B cell (primary cell): ENCODE measurements around the gene POU5F1. TPM values are rescaled to one million over a fixed set of nuclear protein-coding genes. Genes with fewer than 3 reads are reported as not detected.
"Not testable (repeated sequence)": the region's sequence is repeated elsewhere in the genome, so short reads cannot be mapped to it uniquely, and the experiment has no call there.

Experiments
- ATAC-seq: fragments of 200-7000 bp; cut with Tn5 transposase; one replicate; pipeline ENCODE4 v1.10.0; 2021; ENCODE audit warnings: low read depth, mild to moderate bottlenecking, moderate number of reproducible peaks, moderate library complexity
- CTCF ChIA-PET: fragments of 350-600 bp; sonication (Branson Sonifier 250); formaldehyde crosslinking; loops from one replicate; lab custom pipeline; 2021; ENCODE audit warnings: antibody characterized with exemption, inconsistent platforms; lab: Charles Lee
- POLR2A ChIA-PET: fragments of 350-600 bp; sonication (Branson Sonifier 250); formaldehyde crosslinking; loops from one replicate; lab custom pipeline; 2021; ENCODE audit warnings: antibody characterized with exemption; lab: Charles Lee
- DNase-seq: peaks from one replicate; pipeline ENCODE4 v3.0.0; 2013
- H2AFZ ChIP-seq: 2 replicates; pipeline ENCODE4 v1.6.1; 2012; ENCODE audit warnings: mild to moderate bottlenecking, low read depth, low read length; ENCODE audit not compliant: insufficient read depth, poor library complexity, severe bottlenecking
- H3K27ac ChIP-seq, 2 donors: 1 replicate in 1 of 2; 2 replicates in 1 of 2; pipeline ENCODE4 v1.5.1; 2012 to 2013; ENCODE audit warnings: low read length in 2 of 2, mild to moderate bottlenecking in 2 of 2, moderate library complexity in 1 of 2
- H3K27me3 ChIP-seq, 4 experiments: fragments of 200-600 bp in 1 of 4; sonication (generic) in 1 of 4; replicated peaks in 1 of 4; 1 replicate in 2 of 4; 2 replicates in 2 of 4; pipeline versions ENCODE4 v1.6.1 to v1.7.0; 2013 to 2016; ENCODE audit warnings: low read length in 3 of 4, mild to moderate bottlenecking in 2 of 4, mixed read lengths in 1 of 4, moderate library complexity in 1 of 4; ENCODE audit not compliant: insufficient read depth in 4 of 4, control insufficient read depth in 3 of 4; ENCODE audit errors: control extremely low read depth in 1 of 4
- H3K36me3 ChIP-seq, 2 experiments: replicated peaks in 1 of 2; 1 replicate in 1 of 2; 2 replicates in 1 of 2; pipeline versions ENCODE4 v1.6.1 to v1.7.1; 2013; ENCODE audit warnings: low read length in 1 of 2; ENCODE audit not compliant: insufficient read depth in 2 of 2, control insufficient read depth in 1 of 2; ENCODE audit errors: control extremely low read depth in 1 of 2, extremely low read depth in 1 of 2
- H3K4me1 ChIP-seq, 2 donors: fragments of 200-600 bp in 1 of 2; sonication (generic) in 1 of 2; 1 replicate in 1 of 2; 2 replicates in 1 of 2; pipeline versions ENCODE4 v1.5.1 to v1.6.1; 2013 to 2017; ENCODE audit warnings: low read length in 2 of 2; ENCODE audit not compliant: control insufficient read depth in 2 of 2, insufficient read depth in 2 of 2
- H3K4me2 ChIP-seq: replicated peaks from 2 replicates; pipeline ENCODE3; 2012; ENCODE audit warnings: mild to moderate bottlenecking, low read depth, low read length; ENCODE audit not compliant: poor library complexity, severe bottlenecking
- H3K4me3 ChIP-seq, 5 experiments: fragments of 200-600 bp in 1 of 5; sonication (generic) in 1 of 5; 1 replicate in 3 of 5; 2 replicates in 2 of 5; pipeline versions ENCODE4 v1.5.1 to v1.7.0; 2011 to 2016; ENCODE audit warnings: low read length in 4 of 5, mild to moderate bottlenecking in 4 of 5, low read depth in 2 of 5, control low read depth in 1 of 5, moderate library complexity in 1 of 5; ENCODE audit not compliant: insufficient read depth in 1 of 5; ENCODE audit errors: control extremely low read depth in 1 of 5, extremely low read depth in 1 of 5
- H3K79me2 ChIP-seq: fragments of 200-600 bp; sonication (generic); one replicate; pipeline ENCODE4 v1.6.0; 2016; ENCODE audit warnings: low read length; ENCODE audit not compliant: control insufficient read depth, insufficient read depth
- H3K9ac ChIP-seq: fragments of 200-600 bp; sonication (generic); 2 replicates; pipeline ENCODE4 v1.6.1; 2017; ENCODE audit warnings: mild to moderate bottlenecking, low read length, moderate library complexity
- H3K9me3 ChIP-seq, 3 donors: one replicate each; pipeline versions ENCODE4 v1.6.1 to v1.7.1; 2013; ENCODE audit warnings: low read length in 2 of 3; ENCODE audit not compliant: control insufficient read depth in 2 of 3, insufficient read depth in 1 of 3; ENCODE audit errors: control extremely low read depth in 1 of 3
- H4K20me1 ChIP-seq: 2 replicates; pipeline ENCODE4 v1.6.0; 2012; ENCODE audit warnings: mild to moderate bottlenecking, low read length; ENCODE audit not compliant: insufficient read depth, control insufficient read depth, poor library complexity, severe bottlenecking
- H3K27ac Mint-ChIP-seq: one replicate; pipeline ENCODE4 v1.8.0; 2021; ENCODE audit warnings: mixed read lengths
- H3K27me3 Mint-ChIP-seq: one replicate; pipeline ENCODE4 v1.8.0; 2021; ENCODE audit warnings: mixed read lengths
- H3K4me1 Mint-ChIP-seq: one replicate; pipeline ENCODE4 v1.8.0; 2021; ENCODE audit warnings: mixed read lengths
- H3K4me3 Mint-ChIP-seq: one replicate; pipeline ENCODE4 v1.8.0; 2021; ENCODE audit warnings: mixed read lengths
- H3K9me3 Mint-ChIP-seq: one replicate; pipeline ENCODE4 v1.8.0; 2022; ENCODE audit warnings: mixed read lengths; ENCODE audit not compliant: insufficient read depth
- CTCF ChIP-seq: fragments of 200-600 bp; IDR thresholded peaks from one replicate; pipeline ENCODE4 v1.8.0; 2022; ENCODE audit warnings: antibody characterized with exemption, mild to moderate bottlenecking
- EZH2 ChIP-seq: IDR thresholded peaks from 2 replicates; pipeline ENCODE4 v1.6.1; 2012; ENCODE audit warnings: borderline replicate concordance, low read depth, mild to moderate bottlenecking, moderate library complexity, low read length; ENCODE audit not compliant: insufficient read depth, poor library complexity, severe bottlenecking
- WGBS: methylation state at CpG from one replicate; pipeline ENCODE4 v1.1.5; 2013; ENCODE audit warnings: missing lambda C conversion rate; ENCODE audit not compliant: insufficient coverage; 5-methylcytosine and 5-hydroxymethylcytosine counted together
- intact Hi-C: fragments of 100-400 bp; cut with micrococcal nuclease; formaldehyde crosslinking; loops from one replicate; pipeline ENCODE4 v1.10.0; 2022
- polyA plus RNA-seq: library from polyadenylated mRNA; depleted of rRNA; stranded (reverse); fragments of >200 nt; gene quantifications from 2 replicates; pipeline ENCODE4 v1.2.3, GENCODE V29; 2012
- total RNA-seq, 2 donors: library from RNA; stranded (reverse); fragments of 120-200 nt in 1 of 2; gene quantifications; 1 replicate in 1 of 2; 2 replicates in 1 of 2; pipeline versions ENCODE4 v1.2.3 to v1.2.4, GENCODE V29; 2013 to 2022

POU5F1 gene
- total and polyA plus RNA-seq, 2 donors (not counting 1 experiment from before 2014, with no cell fraction given), result 0.76 to 0.88 TPM

GRCh38 chr6:31193206-31193605 is 22.7 kb upstream of the POU5F1 start:
- Histone ChIP-seq H2AFZ (no peak overlapping the region), H3K27me3 (no peaks in the 10 kb centered on the region), H3K79me2 (peaks cover 6% of the 10 kb centered on the region), H3K9ac (no peak overlapping the region), H3K36me3 (peaks cover 0 to 6% of the 10 kb centered on the region in 2 experiments), H3K4me2 (no peak overlapping the region), H3K4me3 (no peak overlapping the region), H4K20me1 (peaks cover 17% of the 10 kb centered on the region), H3K27ac (no peak overlapping the region), H3K9me3 (no peaks in the 10 kb centered on the region), H3K4me1 (peaks cover 6 to 12% of the 10 kb centered on the region in 2 donors)
- WGBS, result 90% methylated on average over 7 of the region's 8 CpGs
- Mint-ChIP-seq H3K27ac (peak overlapping the region; percentile 16), H3K4me3 (no peak overlapping the region), H3K27me3 (no peaks in the 10 kb centered on the region), H3K9me3 (no peaks in the 10 kb centered on the region), H3K4me1 (peaks cover 30% of the 10 kb centered on the region)
- intact Hi-C loops, result no loop called here
- TF ChIP-seq EZH2 (no peak), CTCF (no peak)
- DNase-seq (no peak), ATAC-seq (no peak)
- POLR2A ChIA-PET, result interaction anchor here (0.6 to 1.0 kb wide), 2 partner anchors 12 to 54 kb away, joined by 3 to 10 read pairs; partner anchors contain the start of gene PSORS1C2
- CTCF ChIA-PET, result interaction anchor here (0.7 to 9.6 kb wide), 9 partner anchors 28 to 249 kb away, joined by 3 to 210 read pairs (median 5); partner anchors contain the start of genes PSORS1C2 and TCF19

- H3K4me3 Mint-ChIP-seq, H3K4me3 ChIP-seq, H3K27me3 ChIP-seq, H3K4me2 ChIP-seq, H3K36me3 ChIP-seq, H3K79me2 ChIP-seq, H3K9me3 Mint-ChIP-seq, intact Hi-C loops, H3K27ac ChIP-seq, H3K27me3 Mint-ChIP-seq, H3K9ac ChIP-seq, H3K9me3 ChIP-seq, H2AFZ ChIP-seq: not testable (repeated sequence)
- Histone ChIP-seq H4K20me1 (peaks cover 17% of the 10 kb centered on the region), H3K4me1 (peaks cover 6 to 12% of the 10 kb centered on the region in 2 donors)
- ATAC-seq (peak; percentile 21), DNase-seq (peak; percentile 75)
- POLR2A ChIA-PET, result interaction anchor here (0.6 to 1.0 kb wide), 5 partner anchors 11 to 1465 kb away, joined by 3 to 10 read pairs (median 7); partner anchors contain the start of genes DDX39B and PSORS1C2
- 74% methylated on average over 5 of the region's 10 CpGs for WGBS
- Mint-ChIP-seq H3K27ac (peak overlapping the region; percentile 61), H3K4me1 (peaks cover 31% of the 10 kb centered on the region)
- CTCF ChIA-PET, result interaction anchor here (0.7 to 9.6 kb wide), 15 partner anchors 10 to 400 kb away, joined by 3 to 210 read pairs (median 4); partner anchors contain the start of genes NCR3, PSORS1C2 and TCF19
- TF ChIP-seq CTCF, result peak; percentile 66
Observed at GRCh38 chr6:31192431-31193105, 22.1 kb upstream of the POU5F1 start.
